ENCODE measurements around the gene RFNG. TPM values are rescaled to one million over a fixed set of nuclear protein-coding genes. Genes with fewer than 3 reads are reported as not detected.
A peak's percentile ranks its signal among the peaks of the same experiment; 100 is the strongest.

Gene RFNG
- total and polyA plus RNA-seq, 8 donors: 29.3 to 52.7 (median 45.5) TPM

- Histone ChIP-seq H3K27me3 (no peaks in the 10 kb centered on the region), H3K36me3 (peaks cover 0 to 57% of the 10 kb centered on the region in 2 donors), H3K4me1 (peaks cover 18 to 28% of the 10 kb centered on the region in 2 donors), H3K27ac (no peak overlapping the region), H3K4me3 (no peak overlapping the region), H3K9me3 (no peaks in the 10 kb centered on the region)
- DNase-seq (peak in 1 of 4 donors; percentile 67), ATAC-seq (no peak)
- no peak for TF ChIP-seq CTCF (IDR thresholded peaks at IDR 0.05)
- intact Hi-C loops (cut with DNase I): no loop called here
Observed at GRCh38 chr17:82062984-82063368, 11.4 kb upstream of the RFNG start.

- no peaks in the 10 kb centered on the region for H3K27me3 ChIP-seq
- H3K4me1 ChIP-seq: peaks cover 18 to 28% of the 10 kb centered on the region in 2 donors
- H3K4me3 ChIP-seq: no peak overlapping the region
- H3K9me3 ChIP-seq: no peaks in the 10 kb centered on the region
- peaks cover 0 to 63% of the 10 kb centered on the region in 2 donors for H3K36me3 ChIP-seq
- no peak for ATAC-seq
- no peak for TF ChIP-seq CTCF (IDR thresholded peaks at IDR 0.05)
- peak in 1 of 4 donors; percentile 64 for DNase-seq
- intact Hi-C loops (cut with DNase I): no loop called here
- H3K27ac ChIP-seq: no peak overlapping the region
Observed at GRCh38 chr17:82062076-82062983, 10.7 kb upstream of the RFNG start.

GRCh38 chr17:82061047-82061925, 9.7 kb upstream of the RFNG start:
- TF ChIP-seq CTCF (IDR thresholded peaks at IDR 0.05): no peak
- H3K36me3 ChIP-seq: peaks cover 0 to 74% of the 10 kb centered on the region in 2 donors
- intact Hi-C loops (cut with DNase I): no loop called here

GRCh38 chr17:82060614-82061013, 9.0 kb upstream of the RFNG start:
- intact Hi-C loops (cut with DNase I): no loop called here
- H3K36me3 ChIP-seq: peaks cover 0 to 80% of the 10 kb centered on the region in 2 donors
- peaks cover 12 to 20% of the 10 kb centered on the region in 2 donors for H3K4me1 ChIP-seq
- no peaks in the 10 kb centered on the region for H3K27me3 ChIP-seq
- TF ChIP-seq CTCF (IDR thresholded peaks at IDR 0.05): no peak
- H3K27ac ChIP-seq: no peak overlapping the region
- DNase-seq: peak in 1 of 4 donors; percentile 78
- H3K9me3 ChIP-seq: no peaks in the 10 kb centered on the region
- H3K4me3 ChIP-seq: no peak overlapping the region
- ATAC-seq: no peak

More at GRCh38 chr17:82061047-82061925, 9.7 kb upstream of the RFNG start:
- no peak overlapping the region for H3K27ac ChIP-seq
- ATAC-seq: no peak
- H3K27me3 ChIP-seq: no peaks in the 10 kb centered on the region
- no peaks in the 10 kb centered on the region for H3K9me3 ChIP-seq
- H3K4me1 ChIP-seq: peaks cover 16 to 25% of the 10 kb centered on the region in 2 donors
- peak in 1 of 4 donors; percentile 62 for DNase-seq
- no peak overlapping the region for H3K4me3 ChIP-seq
